Cardiac septum (tissue), 1 donor: Measurements from ENCODE around the gene AFF2. TPM values are rescaled to one million over a fixed set of nuclear protein-coding genes. Genes with fewer than 3 reads are reported as not detected.
"Not testable (repeated sequence)": the region's sequence is repeated elsewhere in the genome, so short reads cannot be mapped to it uniquely, and the experiment has no call there.

Experiments
- DNase-seq: peaks from one replicate; pipeline ENCODE4 v3.0.0-alpha.2; 2020; ENCODE audit warnings: low spot score
- intact Hi-C: fragments of 100-400 bp; cut with DNase I; formaldehyde crosslinking; loops from one replicate; pipeline ENCODE4 v1.14.0; 2022
- total RNA-seq: library from RNA; stranded (reverse); fragmentation: NEBNext Ultra II Directional; extraction: Animal tissue kit (Norgen Biotek cat#: 25700); gene quantifications from one replicate; pipeline ENCODE4 v1.2.1, GENCODE V29; 2021
- donor health status: DM: no; HTN: no; CAD: no.

The AFF2 gene
- total RNA-seq, 1 donor from 2014 or later = 0.67 TPM

DNA sequence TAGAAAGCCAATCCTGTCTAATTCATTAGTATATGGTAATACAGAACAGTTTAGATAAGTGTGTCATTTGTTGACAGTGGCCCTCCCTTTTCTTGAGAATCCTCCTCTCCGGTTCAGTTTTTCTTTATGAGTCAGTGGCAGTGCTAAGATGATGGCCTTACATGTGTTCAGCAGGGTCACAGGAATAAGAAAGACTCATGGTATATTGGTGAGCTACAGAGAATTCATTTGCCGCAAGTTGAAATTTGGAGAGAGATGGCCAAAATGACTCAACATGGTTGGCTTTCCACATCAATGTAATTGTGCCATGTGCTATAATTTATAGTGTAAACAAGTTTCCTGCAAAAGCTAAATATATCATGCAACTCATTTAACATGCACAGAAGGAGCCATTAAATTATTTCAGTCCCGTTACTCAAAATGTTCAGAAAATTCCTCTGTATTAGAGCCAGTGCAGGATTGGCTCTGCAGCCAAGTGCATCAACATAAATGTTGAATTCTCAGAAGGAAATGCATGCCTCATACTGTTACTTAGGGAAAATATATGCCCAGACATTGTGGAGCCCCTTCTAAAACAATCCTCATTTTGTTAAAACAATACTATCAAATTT lies 374.3 kb downstream of the AFF2 start:
- intact Hi-C loops = no loop called here
- DNase-seq = no peak

DNA sequence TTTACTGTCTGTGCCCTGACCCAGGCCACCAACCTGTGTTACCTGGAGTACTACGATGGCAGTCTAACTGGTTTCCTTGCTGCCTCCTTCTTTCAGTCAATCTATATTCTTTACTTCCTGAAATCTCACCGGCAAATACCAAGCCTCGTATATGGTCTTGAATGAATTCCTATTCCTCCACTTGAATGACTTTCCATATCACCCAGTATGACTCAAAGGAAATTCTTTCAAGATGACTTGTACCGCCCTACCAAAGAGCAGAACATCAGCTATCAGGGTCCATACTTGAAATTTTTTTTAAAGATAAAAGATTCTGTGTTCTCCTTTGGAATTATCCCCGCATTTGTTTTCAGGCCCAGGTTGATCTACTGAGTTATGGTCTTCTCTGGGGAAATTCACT lies 378.0 kb downstream of the AFF2 start:
- intact Hi-C loops = no loop called here
- no peak for DNase-seq

DNA sequence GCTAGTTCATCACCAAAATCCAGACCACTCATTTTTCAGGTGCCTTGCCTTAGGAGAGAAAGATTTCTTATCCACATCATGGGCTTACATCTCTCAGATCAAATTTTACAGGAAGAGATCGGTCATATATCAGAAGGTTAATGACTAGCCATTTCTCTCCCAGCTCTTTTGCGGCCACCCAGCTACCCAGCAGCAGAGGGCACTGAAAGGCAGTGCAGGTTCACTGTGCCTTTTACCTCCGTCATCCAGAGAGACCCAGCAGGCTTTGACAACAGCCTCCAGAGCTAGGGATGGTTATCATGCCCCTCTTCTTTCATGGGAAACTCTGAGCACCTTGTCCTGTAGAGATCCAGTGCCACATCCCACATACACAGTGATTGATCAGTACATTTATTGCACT lies 384.8 kb downstream of the AFF2 start:
- intact Hi-C loops = no loop called here
- no peak for DNase-seq

DNA sequence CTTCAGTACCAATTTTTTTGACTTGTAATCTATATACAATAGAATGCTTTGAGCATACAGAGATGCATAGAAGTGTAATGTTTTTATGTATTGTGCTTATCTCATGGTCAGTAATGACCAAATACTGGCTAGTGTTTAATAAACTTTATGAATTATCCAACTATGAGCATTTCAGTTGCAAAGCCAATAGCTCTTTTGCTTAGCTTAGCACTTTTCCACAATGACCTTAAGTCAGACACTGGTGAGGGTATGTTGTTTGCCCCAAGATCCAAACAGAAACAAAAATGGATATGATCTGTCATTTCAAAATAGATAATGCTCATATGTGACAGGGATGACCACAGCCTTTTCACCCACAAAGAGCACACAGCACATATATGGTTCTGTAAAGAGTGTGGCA lies 393.0 kb downstream of the AFF2 start:
- intact Hi-C loops = no loop called here
- DNase-seq = no peak

DNA sequence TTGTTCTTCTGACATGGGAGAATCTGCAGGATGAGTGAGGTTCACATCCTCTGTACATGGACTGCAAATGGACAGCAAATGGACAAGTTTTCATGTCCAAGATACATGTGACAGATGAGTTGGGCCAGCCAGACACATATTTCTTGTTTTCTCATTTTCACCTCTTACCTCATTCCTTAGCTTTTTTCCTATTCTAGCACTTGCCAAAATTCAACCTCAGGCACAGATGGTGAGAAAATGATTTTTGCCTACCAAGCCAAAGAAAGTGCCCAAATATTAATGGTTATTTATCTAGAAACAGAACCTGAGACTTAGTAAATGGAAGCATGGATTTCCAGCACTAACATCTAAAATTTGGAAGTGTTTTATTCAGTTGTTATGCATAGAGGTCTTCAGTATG lies 402.2 kb downstream of the AFF2 start:
- no peak for DNase-seq
- intact Hi-C loops = no loop called here

DNA sequence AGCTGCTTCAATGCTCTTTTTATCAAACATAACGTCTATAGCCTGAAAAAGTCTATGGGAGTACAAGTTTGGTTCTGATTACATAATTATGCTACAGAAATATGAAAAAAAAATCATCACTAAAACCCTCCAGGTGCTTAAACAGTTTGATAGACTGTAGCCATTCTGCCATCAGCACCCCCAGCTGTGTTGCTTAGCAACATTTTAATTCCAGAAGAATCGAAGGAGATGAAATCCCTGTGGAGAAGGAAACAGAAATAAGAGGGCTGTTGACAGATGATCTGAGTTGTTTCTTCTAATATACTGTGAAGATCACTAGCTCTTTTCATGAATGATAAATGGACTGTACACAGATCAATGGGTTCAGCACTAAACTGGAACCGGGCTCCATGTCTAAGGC lies 402.8 kb downstream of the AFF2 start:
- no peak for DNase-seq
- intact Hi-C loops = no loop called here

DNA sequence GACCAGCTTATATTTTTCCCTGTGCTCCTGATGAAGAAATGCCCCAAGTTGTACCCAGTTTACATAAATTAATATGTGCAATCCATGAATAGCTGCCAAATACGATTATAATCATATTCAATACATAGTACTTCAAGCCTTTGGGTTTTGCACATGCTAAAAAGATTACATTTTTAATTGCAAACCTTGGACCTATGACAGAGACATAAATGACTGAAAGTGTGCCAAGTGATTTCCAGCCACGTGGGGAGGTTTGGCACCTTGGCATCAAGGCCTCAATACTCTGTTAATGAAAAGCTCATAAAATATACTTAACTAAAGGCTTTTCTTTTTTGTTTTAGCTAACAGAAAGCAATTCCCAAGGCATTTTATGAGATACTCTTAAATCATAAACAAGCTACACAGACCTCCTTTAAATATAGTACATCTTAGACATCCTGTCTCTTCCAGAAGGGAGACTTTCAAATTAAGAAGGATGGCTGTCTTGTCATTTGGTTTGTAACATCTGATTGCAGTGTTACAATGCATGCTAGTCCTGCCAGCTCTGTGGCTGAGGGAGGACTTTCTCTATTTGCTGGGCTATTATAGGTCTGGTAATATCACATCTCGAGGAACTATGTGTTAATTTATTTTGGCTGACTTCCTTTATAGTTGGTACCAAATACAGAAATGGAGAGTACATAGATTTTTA lies 404.1 kb downstream of the AFF2 start:
- no peak for DNase-seq
- intact Hi-C loops = no loop called here

DNA sequence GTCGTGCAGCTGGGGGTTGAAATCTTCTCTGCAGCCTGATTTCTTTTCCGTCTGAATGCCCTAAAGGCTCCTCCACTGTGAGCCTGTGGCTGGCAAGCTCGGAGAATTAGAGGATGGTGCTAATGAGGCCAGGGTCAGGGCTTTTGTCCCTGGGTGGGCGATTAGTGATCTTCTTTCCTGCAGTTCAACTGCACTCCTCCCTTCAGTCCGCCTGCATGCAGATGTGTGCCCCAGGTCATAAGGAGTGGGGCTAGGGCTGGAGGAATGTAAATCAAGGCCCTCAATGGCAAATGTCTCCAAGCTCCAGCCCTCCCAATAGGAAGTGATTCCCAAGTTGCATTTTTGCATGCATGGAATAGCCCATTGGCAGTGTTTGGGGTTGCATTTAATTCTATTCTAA lies 405.0 kb downstream of the AFF2 start:
- intact Hi-C loops = no loop called here
- no peak for DNase-seq

DNA sequence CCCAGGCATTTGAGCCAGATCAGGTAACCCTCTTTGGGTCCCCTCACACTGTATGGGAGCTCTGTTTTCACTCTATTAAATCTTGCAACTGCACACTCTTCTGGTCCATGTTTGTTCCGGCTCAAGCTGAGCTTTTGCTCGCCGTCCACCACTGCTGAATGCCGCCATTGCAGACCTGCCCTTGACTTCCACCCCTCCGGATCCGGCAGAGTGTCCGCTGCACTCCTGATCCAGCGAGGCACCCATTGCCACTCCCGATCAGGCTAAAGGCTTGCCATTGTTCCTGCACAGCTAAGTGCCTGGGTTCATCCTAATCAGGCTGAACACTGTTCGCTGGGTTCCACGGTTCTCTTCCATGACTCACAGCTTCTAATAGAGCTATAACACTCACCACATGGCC lies 406.2 kb downstream of the AFF2 start:
- DNase-seq, intact Hi-C loops: not testable (repeated sequence)

DNA sequence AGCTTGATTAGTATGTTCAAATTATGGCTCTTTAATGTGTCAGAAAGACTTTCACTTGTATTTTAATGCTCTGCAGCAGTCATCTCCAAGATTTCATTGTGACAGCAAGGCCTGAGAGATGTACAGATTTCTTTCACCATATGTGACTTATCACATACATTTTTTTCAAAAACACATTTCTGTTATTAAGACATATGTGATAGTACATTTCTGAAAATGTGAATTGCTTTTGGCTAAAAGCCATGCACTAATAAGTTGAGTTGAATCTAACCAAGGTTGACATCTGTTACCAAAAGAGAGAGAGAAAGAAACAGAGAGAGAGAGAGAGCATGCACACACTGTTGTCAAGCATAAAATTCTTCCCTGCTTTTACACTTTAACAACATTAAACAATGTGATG lies 409.3 kb downstream of the AFF2 start:
- no peak for DNase-seq
- intact Hi-C loops = no loop called here

DNA sequence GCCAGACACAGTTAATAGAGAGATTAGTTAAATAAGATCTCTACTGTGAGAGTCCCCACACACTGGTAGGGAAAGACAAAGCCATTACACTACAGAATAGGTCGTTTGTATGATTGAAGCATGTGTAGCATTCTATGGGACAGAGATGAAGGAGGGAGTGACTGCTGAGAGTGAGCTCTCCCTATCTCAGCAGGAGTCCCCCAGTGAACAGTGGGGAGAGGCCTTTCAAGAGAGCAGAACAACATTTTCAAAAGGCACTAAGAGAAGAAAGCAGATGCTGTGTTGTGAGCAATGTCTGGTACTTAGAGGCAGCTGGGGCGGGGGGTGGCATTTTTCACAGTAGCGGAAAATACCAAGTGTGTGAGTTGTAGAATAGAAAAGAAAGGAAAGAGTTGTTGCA lies 413.6 kb downstream of the AFF2 start:
- intact Hi-C loops = no loop called here

DNA sequence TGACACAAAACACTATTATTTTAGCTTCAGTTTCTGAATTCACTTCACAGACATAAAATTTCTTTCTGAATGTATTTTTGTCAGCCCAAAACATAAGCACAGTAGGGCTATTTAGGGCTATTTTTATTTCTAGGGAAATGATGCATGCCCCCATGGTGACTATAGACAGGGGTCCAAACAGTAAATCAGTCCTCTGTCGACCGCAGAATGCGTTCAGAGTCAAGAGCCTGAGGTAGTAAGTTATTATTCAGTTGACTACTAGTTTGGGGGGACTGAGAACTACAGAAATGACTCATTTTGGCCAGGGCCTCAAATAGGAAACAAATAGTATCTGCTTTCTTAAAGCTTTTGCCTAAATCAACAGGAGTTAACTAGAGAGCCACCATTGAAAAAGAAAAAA lies 414.4 kb downstream of the AFF2 start:
- intact Hi-C loops = no loop called here

More for the DNA sequence above, 413.6 kb downstream of the AFF2 start:
- DNase-seq = no peak

DNA sequence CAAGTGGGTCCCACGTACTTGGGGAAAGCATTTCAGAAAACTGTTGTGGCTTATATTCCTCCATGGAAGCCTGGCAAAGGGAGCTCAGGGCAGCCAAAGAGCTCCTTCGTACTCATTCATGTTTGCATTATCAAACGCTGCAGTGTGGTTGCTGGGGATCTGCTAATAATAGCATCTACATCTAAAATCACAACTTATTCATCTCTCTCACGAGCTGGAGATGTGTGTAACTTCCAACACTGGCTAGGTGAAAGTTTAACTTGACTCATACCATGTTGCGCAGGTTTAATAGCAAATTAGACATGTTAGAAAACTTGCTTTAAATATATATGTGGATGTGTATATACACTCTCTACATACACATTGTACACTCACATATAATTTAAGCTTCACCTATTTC lies 415.1 kb downstream of the AFF2 start:
- DNase-seq = no peak
- intact Hi-C loops = no loop called here

More for the DNA sequence above, 414.4 kb downstream of the AFF2 start:
- no peak for DNase-seq

DNA sequence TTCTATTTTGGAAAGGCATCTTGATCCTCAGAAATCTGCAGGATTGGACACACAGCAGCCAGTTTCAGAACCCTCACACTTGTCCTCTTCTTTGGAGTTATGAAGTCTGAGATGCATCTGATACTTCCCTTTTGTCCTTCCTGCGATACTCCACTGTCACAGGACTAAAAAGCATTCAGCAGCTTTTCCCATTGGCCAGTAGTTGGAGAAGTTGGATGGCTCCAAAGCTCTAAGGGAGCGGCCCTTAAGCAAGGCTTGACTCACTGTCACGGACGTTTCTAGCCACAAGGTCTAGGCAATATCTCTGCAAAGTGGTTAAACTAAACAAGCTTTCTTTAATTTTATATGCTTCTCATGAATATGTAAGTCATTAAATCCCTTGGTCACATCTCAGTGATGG lies 417.0 kb downstream of the AFF2 start:
- intact Hi-C loops = no loop called here
- no peak for DNase-seq

DNA sequence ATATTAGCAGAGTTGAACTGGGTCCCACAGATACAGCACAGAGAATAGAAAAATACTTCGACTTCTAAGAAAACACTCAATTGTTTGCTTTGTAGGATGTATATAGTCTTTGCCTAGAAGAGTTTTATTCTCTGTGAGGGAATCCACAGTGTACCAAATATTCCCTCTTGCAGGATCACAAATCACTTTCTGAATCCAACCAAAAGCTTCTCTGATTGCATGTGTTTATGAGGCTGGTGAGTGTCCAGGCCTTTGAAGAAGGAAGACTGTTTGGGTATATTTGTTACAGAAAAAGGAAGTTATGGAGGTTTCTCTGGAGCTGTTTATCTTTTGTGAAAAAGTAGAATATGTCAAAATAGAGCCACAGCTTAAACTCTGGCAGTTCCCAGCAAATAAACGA lies 423.2 kb downstream of the AFF2 start:
- DNase-seq = no peak
- intact Hi-C loops = no loop called here

DNA sequence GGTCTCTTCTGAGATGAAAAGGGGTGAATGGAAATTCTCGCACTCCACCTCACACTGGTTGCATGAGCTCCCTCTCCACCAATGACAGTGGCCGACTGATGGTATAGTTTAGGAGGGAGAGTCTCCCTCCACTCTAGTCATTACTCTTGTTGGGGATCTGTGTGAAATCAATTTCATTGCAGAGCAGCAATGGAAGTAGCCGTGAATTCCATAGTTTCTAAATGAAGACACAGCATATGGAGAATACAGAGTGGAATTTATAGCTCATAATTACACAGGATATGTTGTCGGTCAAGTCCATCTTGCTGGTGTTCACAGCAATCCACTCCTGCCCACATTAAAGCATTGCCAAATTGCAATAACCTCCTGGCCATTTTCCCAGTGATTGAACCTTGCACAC lies 426.0 kb downstream of the AFF2 start:
- intact Hi-C loops = no loop called here
- DNase-seq = no peak

DNA sequence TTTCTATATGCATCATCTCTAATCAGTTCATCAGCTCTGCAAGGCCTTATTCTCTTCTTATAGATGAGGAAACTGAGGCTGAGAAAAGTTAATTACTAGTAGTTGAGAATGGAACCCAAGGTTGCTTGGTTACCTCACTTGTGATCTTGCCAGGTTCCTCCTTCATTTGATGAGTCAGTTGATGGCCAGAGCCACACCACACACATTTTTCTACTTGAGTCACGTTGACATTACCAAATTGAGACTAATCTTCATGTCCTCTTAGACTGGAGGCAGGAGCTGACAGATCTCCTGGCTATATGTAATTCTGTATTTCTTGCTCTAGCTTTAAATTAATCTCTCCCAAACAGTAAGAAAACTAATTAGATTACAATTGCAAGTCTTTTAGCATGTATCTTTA lies 428.4 kb downstream of the AFF2 start:
- no peak for DNase-seq
- intact Hi-C loops = no loop called here

DNA sequence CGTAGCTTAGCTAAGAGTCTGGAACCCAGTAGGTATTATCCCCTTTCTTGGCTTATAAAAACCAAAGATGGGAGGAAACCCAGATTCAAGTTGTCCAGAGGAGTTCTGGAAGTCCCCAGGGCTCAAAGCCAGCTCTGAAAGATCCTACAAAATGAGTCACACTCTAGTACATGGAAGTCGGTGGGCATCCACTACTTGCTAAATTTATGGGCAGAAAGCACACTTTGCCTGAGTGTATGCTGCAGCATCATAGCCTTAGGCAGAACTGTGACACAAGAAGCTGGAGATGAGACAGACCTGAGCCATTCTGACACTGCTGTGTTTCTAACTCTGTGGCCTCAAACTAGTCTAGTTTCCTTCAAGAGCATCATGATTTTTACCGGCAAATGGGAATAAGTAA lies 429.3 kb downstream of the AFF2 start:
- intact Hi-C loops = no loop called here
- DNase-seq = no peak

DNA sequence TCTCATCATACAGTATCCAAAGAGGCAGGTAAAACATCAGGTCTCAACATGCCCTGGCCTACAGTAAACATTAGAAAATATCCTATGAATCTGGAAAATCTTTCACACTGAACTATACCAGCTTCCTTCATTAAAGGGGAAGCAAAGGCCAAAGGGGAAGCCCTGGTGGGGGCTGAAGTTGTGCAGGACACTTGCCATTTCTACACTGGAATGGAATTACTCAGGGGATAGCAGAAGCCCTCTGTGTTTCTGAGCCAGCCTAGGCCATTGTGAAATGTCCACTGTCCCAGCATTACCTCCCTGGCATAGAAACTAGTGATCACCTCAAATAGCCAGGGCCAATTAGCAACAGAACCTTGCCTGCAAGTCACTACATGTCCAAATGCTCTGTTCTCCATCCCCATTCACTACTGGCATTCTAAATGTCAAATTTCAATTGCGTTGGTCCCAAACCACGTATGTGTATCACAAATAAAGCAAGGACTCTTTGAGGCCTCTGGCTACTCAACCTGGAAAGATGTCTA lies 429.9 kb downstream of the AFF2 start:
- intact Hi-C loops = no loop called here
- DNase-seq = no peak

DNA sequence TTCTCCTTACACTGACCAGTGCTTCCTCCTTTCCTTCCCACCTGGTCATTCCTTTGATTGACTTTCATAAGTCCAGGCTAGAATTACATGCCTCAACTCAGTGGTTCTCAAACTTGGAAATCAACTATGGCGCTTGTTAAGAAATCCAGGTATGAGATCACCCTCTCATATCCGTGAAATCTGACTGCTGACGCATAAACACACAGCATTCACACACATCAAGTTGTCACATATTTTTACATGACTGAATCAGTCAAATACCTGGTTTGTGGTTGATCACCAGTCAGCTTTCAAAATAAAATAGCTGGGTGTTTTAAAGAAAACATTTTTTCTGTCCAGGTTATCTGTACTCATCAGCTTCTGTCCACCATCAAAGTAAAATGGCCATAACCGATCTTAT lies 433.5 kb downstream of the AFF2 start:
- DNase-seq = no peak
- intact Hi-C loops = no loop called here

DNA sequence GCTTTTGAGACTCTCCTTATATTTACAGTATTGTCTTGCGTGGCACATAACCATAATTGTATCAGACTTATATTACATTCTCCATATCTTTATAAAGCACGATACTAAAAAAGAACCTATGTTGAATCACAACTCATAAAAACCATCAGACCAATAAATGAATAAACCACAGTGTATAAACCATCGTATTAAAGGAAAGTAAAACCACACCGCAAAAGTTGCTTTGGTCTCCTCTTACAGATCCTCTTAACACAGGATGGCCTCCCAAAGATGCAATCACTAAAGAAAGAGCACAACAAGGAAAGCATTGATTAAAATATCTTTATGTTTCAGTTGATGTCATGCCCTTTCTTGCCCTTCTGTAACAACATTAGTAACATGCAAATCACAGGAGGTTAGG lies 437.9 kb downstream of the AFF2 start:
- DNase-seq = no peak
- intact Hi-C loops = no loop called here
